Loucy (cell line): ENCODE measurements around the gene ATP6V0A4.

ENCODE experiments used
- CTCF ChIP-seq: fragments of 200-600 bp; sonication (generic); conservative IDR thresholded peaks from 2 replicates; pipeline ENCODE4 v1.5.1; 2014; ENCODE audit warnings: mild to moderate bottlenecking, antibody characterized with exemption, low read length
- EZH2phosphoT487 ChIP-seq: fragments of 200-600 bp; IDR thresholded peaks from 2 replicates; pipeline ENCODE4 v1.6.1; 2018; ENCODE audit warnings: antibody characterized with exemption, mild to moderate bottlenecking, moderate library complexity, borderline replicate concordance

GRCh38 chr7:138832966-138833365 is 35.0 kb upstream of the ATP6V0A4 start:
- TF ChIP-seq EZH2phosphoT487: no peak
- no peak for TF ChIP-seq CTCF
